ENCODE data around the gene SLC30A4. TPM values are rescaled to one million over a fixed set of nuclear protein-coding genes. Genes with fewer than 3 reads are reported as not detected.

Gene SLC30A4
- total and polyA plus RNA-seq, 2 of the 8 experiments (the other 6 are each of a cell fraction or from before 2014, with no cell fraction given), result under 0.01 to 0.07 TPM

GRCh38 chr15:45481135-45481534 is 41.4 kb downstream of the SLC30A4 start:
- no peaks in the 10 kb centered on the region for H3K23me2 ChIP-seq (ENCODE audit: low read depth, low read length)
- H3K56ac ChIP-seq (replicated peaks; ENCODE audit: insufficient read length, low read depth, low read length), result no peak overlapping the region
- CTCF ChIA-PET (ENCODE audit: partially characterized antibody), result interaction anchor here (1.5 kb wide), 1 partner anchor 10 kb away, joined by 3 read pairs; no protein-coding TSS in a partner anchor
- no peaks in the 10 kb centered on the region for H3K79me1 ChIP-seq (ENCODE audit: low read depth, low read length)
- WGBS, 2 experiments (ENCODE audit: extremely low coverage in 1 of 2, insufficient coverage in 1 of 2, insufficient read length in 1 of 2, insufficient replicate concordance in 2 of 2, low coverage in 1 of 2, low lambda C conversion rate in 2 of 2, missing lambda C conversion rate in 1 of 2), result 23% methylated on average over 2 of the region's 2 CpGs; no CpG with 5 or more reads in 1 of the 2 experiments
- no peaks in the 10 kb centered on the region for H3K79me2 ChIP-seq (ENCODE audit: control insufficient read depth in 1 of 2, insufficient read depth in 2 of 2, low read length in 2 of 2)
- POLR2A ChIA-PET (ENCODE audit: partially characterized antibody), result interaction anchor here (1.2 kb wide), 1 partner anchor 99 kb away, joined by 3 read pairs; no protein-coding TSS in a partner anchor
- H2AFZ ChIP-seq (ENCODE audit: low read length), result no peak overlapping the region
- no peaks in the 10 kb centered on the region for H3K36me3 ChIP-seq (ENCODE audit: control insufficient read depth in 2 of 4, insufficient read depth in 4 of 4, low read length in 3 of 4)
- no peak overlapping the region for H3K9ac ChIP-seq (replicated peaks in 1 of 4; ENCODE audit: extremely low read depth in 1 of 4, low read depth in 3 of 4, low read length in 3 of 4)
- H2AK5ac ChIP-seq (ENCODE audit: low read depth, low read length), result no peak overlapping the region
- no peak overlapping the region for H2BK15ac ChIP-seq (ENCODE audit: low read length)
- H2BK20ac ChIP-seq (ENCODE audit: low read length), result no peak overlapping the region
- H3K18ac ChIP-seq (ENCODE audit: extremely low read depth, low read length), result no peak overlapping the region
- H4K5ac ChIP-seq (ENCODE audit: insufficient read length, low read depth, low read length), result no peak overlapping the region
- H3K4me3 ChIP-seq (ENCODE audit: extremely low read depth in 1 of 4, insufficient read depth in 2 of 4, low read depth in 3 of 4, low read length in 4 of 4), result no peak overlapping the region
- H3K4ac ChIP-seq (replicated peaks; ENCODE audit: insufficient read length, low read depth, low read length), result no peak overlapping the region
- no peak overlapping the region for H2BK5ac ChIP-seq (ENCODE audit: low read depth, low read length)
- no peak for DNase-seq (ENCODE audit: low read depth in 1 of 2, low spot score in 2 of 2)
- H3K4me2 ChIP-seq (ENCODE audit: insufficient read depth in 1 of 2, low read depth in 2 of 2, low read length in 2 of 2), result no peak overlapping the region
- peaks cover 0 to 1% of the 10 kb centered on the region in 2 experiments for H4K20me1 ChIP-seq (replicated peaks in 1 of 2; ENCODE audit: control insufficient read depth in 1 of 2, insufficient read depth in 2 of 2, low read length in 2 of 2)
- no peak overlapping the region for H2BK12ac ChIP-seq (ENCODE audit: low read depth, low read length)
- H3K23ac ChIP-seq (ENCODE audit: insufficient read length), result no peak overlapping the region
- FAIRE-seq, result no peak
- no peak overlapping the region for H4K91ac ChIP-seq (replicated peaks; ENCODE audit: insufficient read length, low read length)
- no peak overlapping the region for H2BK120ac ChIP-seq (replicated peaks; ENCODE audit: low read depth, low read length)
- 0 out of 7 replicates have a peak, but pooled peaks cover 0 to 2% (median 0%) of the 10 kb centered on the region in 4 experiments for H3K4me1 ChIP-seq (replicated peaks in 1 of 4; ENCODE audit: control insufficient read depth in 3 of 4, insufficient read depth in 4 of 4, low read length in 3 of 4)
- peaks cover 14 to 42% (median 26%) of the 10 kb centered on the region in 4 experiments for H3K27me3 ChIP-seq (replicated peaks in 1 of 4; ENCODE audit: control insufficient read depth in 3 of 4, extremely low read depth in 1 of 4, insufficient read depth in 3 of 4, low read length in 3 of 4)
- H3K27ac ChIP-seq (ENCODE audit: low read depth, low read length), result no peak overlapping the region
- no peak overlapping the region for H3K14ac ChIP-seq (ENCODE audit: insufficient read length)
- no peaks in the 10 kb centered on the region for H3K9me3 ChIP-seq (ENCODE audit: insufficient read depth in 2 of 2, low read depth in 1 of 2, low read length in 1 of 2)
- H4K8ac ChIP-seq (ENCODE audit: extremely low read depth, insufficient read depth, low read length), result no peak overlapping the region
- TF ChIP-seq GABPA (IDR thresholded peaks at IDR 0.05; ENCODE audit: borderline replicate concordance, insufficient read depth, low read length) (no peak), TAF1 (IDR thresholded peaks at IDR 0.05; ENCODE audit: low read depth, low read length) (no peak)

Measured in H1 (cell line).